GM23338 (cell line): Measurements from ENCODE around the gene C20orf141. TPM values are rescaled to one million over a fixed set of nuclear protein-coding genes. Genes with fewer than 3 reads are reported as not detected.

Experiments used
- ATAC-seq: fragments of 200-7000 bp; cut with Tn5 transposase; 3 replicates; pipeline ENCODE4 v1.9.1; 2020
- DNase-seq: peaks from one replicate; pipeline ENCODE4 v3.0.0-alpha.2; 2015; ENCODE audit warnings: low spot score
- H2AFZ ChIP-seq: fragments of 200-600 bp; sonication (generic); 2 replicates; pipeline ENCODE4 v1.8.0; 2016; ENCODE audit warnings: antibody characterized with exemption, mild to moderate bottlenecking, moderate library complexity
- H3F3A ChIP-seq: fragments of 200-600 bp; sonication (generic); replicated peaks from 2 replicates; pipeline ENCODE4 v1.8.0; 2017; ENCODE audit warnings: antibody characterized with exemption, mixed run types, low read depth
- H3K27ac ChIP-seq: fragments of 200-600 bp; sonication (generic); 2 replicates; pipeline ENCODE4 v1.6.1; 2016; ENCODE audit warnings: low read depth
- H3K27me3 ChIP-seq: fragments of 200-600 bp; sonication (generic); 2 replicates; pipeline ENCODE4 v1.8.0; 2016; ENCODE audit warnings: mild to moderate bottlenecking, mixed run types, moderate library complexity; ENCODE audit not compliant: insufficient read depth
- H3K36me3 ChIP-seq: fragments of 200-600 bp; sonication (generic); 2 replicates; pipeline ENCODE4 v1.8.0; 2016; ENCODE audit warnings: mild to moderate bottlenecking; ENCODE audit not compliant: insufficient read depth
- H3K4me1 ChIP-seq: fragments of 200-600 bp; sonication (generic); 2 replicates; pipeline ENCODE4 v1.8.0; 2016; ENCODE audit warnings: mild to moderate bottlenecking, moderate library complexity; ENCODE audit not compliant: insufficient read depth
- H3K4me2 ChIP-seq: fragments of 200-600 bp; sonication (generic); 2 replicates; pipeline ENCODE4 v1.7.1; 2017; ENCODE audit warnings: mixed run types
- H3K4me3 ChIP-seq: fragments of 200-600 bp; sonication (generic); 2 replicates; pipeline ENCODE4 v1.6.1; 2016; ENCODE audit warnings: mixed run types
- H3K79me2 ChIP-seq: fragments of 200-600 bp; sonication (generic); replicated peaks from 2 replicates; pipeline ENCODE4 v1.8.0; 2017; ENCODE audit warnings: mild to moderate bottlenecking; ENCODE audit not compliant: insufficient read depth
- H3K9me2 ChIP-seq: fragments of 200-600 bp; sonication (generic); 2 replicates; pipeline ENCODE4 v1.8.0; 2017; ENCODE audit not compliant: insufficient read depth
- H4K20me1 ChIP-seq: fragments of 200-600 bp; sonication (generic); replicated peaks from 2 replicates; pipeline ENCODE4 v1.8.0; 2017; ENCODE audit warnings: mild to moderate bottlenecking; ENCODE audit not compliant: insufficient read depth
- H3K27ac Mint-ChIP-seq: 2 replicates; pipeline ENCODE4 v1.8.0; 2020; ENCODE audit warnings: inconsistent platforms, mild to moderate bottlenecking, moderate library complexity, mixed read lengths
- H3K27me3 Mint-ChIP-seq: 3 replicates; pipeline ENCODE4 v1.8.0; 2022; ENCODE audit warnings: low read depth, mild to moderate bottlenecking, moderate library complexity, mixed read lengths, inconsistent platforms; ENCODE audit not compliant: insufficient read depth, poor library complexity
- H3K36me3 Mint-ChIP-seq: 3 replicates; pipeline ENCODE4 v1.8.0; 2021; ENCODE audit warnings: low read depth, mild to moderate bottlenecking, inconsistent platforms, moderate library complexity, mixed read lengths
- H3K4me1 Mint-ChIP-seq: 3 replicates; pipeline ENCODE4 v1.8.0; 2020; ENCODE audit warnings: mild to moderate bottlenecking, inconsistent platforms, mixed read lengths
- H3K4me3 Mint-ChIP-seq: 3 replicates; pipeline ENCODE4 v1.8.0; 2021; ENCODE audit warnings: moderate library complexity, mild to moderate bottlenecking, inconsistent platforms, mixed read lengths
- H3K9me3 Mint-ChIP-seq: 3 replicates; pipeline ENCODE4 v1.8.0; 2020; ENCODE audit warnings: moderate library complexity, mild to moderate bottlenecking, inconsistent platforms, mixed read lengths
- CREB1 ChIP-seq: fragments of 250-450 bp; sonication (Bioruptor Pico); IDR thresholded peaks from 2 replicates; pipeline ENCODE4 v1.5.0; 2020; ENCODE audit warnings: low read depth, mild to moderate bottlenecking, moderate library complexity
- EZH2 ChIP-seq: fragments of 200-600 bp; sonication (generic); IDR thresholded peaks from one replicate; pipeline ENCODE4 v1.8.0; 2017; ENCODE audit warnings: antibody characterized with exemption, mild to moderate bottlenecking, low read depth; ENCODE audit not compliant: unreplicated experiment
- NANOG ChIP-seq: IDR thresholded peaks from 2 replicates; pipeline ENCODE4 v1.6.1; 2016; ENCODE audit warnings: antibody characterized with exemption, borderline replicate concordance
- POLR2AphosphoS5 ChIP-seq: IDR thresholded peaks from 2 replicates; pipeline ENCODE4 v1.6.1; 2016; ENCODE audit warnings: antibody characterized with exemption, low read depth
- STAT1 ChIP-seq: IDR thresholded peaks from one replicate; pipeline ENCODE4 v1.6.1; 2016; ENCODE audit warnings: antibody characterized with exemption; ENCODE audit not compliant: unreplicated experiment
- ZNF114 ChIP-seq: fragments of 250-450 bp; sonication (Bioruptor Pico); IDR thresholded peaks from 2 replicates; pipeline ENCODE4 v1.5.0; 2020; ENCODE audit warnings: mild to moderate bottlenecking, moderate library complexity
- ZNF331 ChIP-seq: fragments of 250-450 bp; sonication (Bioruptor Pico); IDR thresholded peaks from 2 replicates; pipeline ENCODE4 v1.5.0; 2020; ENCODE audit warnings: low read depth, mild to moderate bottlenecking, moderate library complexity
- polyA plus RNA-seq: library from polyadenylated mRNA; unstranded; fragments of >200 nt; fragmentation: Nextera tagmentation; extraction: Ambion mirVana; gene quantifications from 2 replicates; pipeline ENCODE4 v1.2.1, GENCODE V29; 2016
- total RNA-seq: library from RNA; depleted of rRNA; stranded (reverse); fragments of >200 nt; shearing (Covaris generic); gene quantifications from 2 replicates; pipeline ENCODE4 v1.2.3, GENCODE V29; 2014
- TF ChIP-seq, protein P1 (sequence below): fragments of 250-450 bp; sonication (Bioruptor Pico); IDR thresholded peaks from 2 replicates; pipeline ENCODE4 v1.5.0; 2020; ENCODE audit warnings: mild to moderate bottlenecking, moderate library complexity
- TF ChIP-seq, protein P2 (sequence below), 2 experiments: fragments of 200-600 bp in 1 of 2; sonication (generic) in 1 of 2; conservative IDR thresholded peaks; 2 replicates each; pipeline versions ENCODE4 v1.5.1 to v1.6.1; 2016 to 2017; ENCODE audit warnings: antibody characterized with exemption in 2 of 2, low read depth in 2 of 2, mild to moderate bottlenecking in 2 of 2, moderate library complexity in 1 of 2
- TF ChIP-seq, protein P3 (sequence below): IDR thresholded peaks from one replicate; pipeline ENCODE4 v1.6.1; 2018; ENCODE audit warnings: antibody characterized with exemption; ENCODE audit not compliant: unreplicated experiment

Gene C20orf141
- total and polyA plus RNA-seq, 2 experiments from 2014 or later: not detected

DNA sequence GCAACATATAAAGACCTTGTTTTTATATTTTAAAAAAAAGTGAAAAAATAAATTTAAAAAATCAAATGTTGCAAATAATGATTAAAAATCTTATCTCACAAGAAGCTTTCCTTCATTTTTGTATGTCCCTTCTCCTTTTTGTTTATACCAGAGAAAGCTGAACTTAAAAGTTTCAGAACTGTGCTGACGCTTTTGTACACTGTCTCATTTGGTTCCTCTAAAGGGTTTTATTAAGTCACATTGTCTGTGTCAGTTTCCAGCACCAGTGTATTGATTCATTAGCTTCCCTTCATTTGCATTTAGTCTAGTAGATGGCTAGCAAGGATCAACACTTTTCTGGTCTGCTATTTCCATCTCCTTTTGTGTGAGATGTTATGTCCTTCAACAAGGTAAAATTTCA lies 19.0 kb downstream of the C20orf141 start (continued):
- no peak for TF ChIP-seq STAT1
- TF ChIP-seq ZNF331: no peak
- TF ChIP-seq POLR2AphosphoS5: no peak

DNA sequence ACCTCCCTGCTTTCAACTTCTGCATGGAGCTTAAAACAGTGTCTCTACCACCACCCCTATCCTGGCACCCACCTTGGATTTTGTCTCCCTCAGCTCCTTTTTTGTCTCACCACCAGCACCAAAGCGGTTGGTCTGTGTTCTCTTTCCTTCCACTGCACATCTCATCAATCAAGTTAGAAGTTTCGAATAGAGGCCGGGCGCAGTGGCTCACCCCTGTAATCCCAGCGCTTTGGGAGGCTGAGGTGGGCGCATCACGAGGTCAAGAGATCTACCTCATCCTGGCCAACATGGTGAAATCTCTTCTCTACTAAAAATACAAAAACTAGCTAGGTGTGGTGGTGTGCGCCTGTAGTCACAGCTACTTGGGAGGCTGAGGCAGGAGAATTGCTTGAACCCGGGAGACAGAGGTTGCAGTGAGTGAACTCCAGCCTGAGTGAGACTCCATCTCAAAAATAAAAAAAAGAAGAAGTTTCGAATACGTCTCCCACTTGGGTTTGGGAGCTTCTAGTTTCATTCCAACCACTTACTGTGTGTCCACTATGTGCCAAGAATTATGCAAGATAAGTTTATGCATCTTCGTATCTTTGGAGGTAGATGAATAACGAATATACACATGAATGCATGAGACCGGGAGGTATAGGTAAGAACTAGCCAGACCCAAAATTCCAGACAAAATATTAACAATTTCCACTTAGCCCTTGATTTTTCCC lies 19.8 kb downstream of the C20orf141 start:
- ATAC-seq: no peak
- Mint-ChIP-seq H3K27me3 (peaks cover 16% of the 10 kb centered on the region), H3K36me3 (peaks cover 3% of the 10 kb centered on the region), H3K27ac (no peak overlapping the region), H3K4me3 (no peak overlapping the region), H3K4me1 (peaks cover 2% of the 10 kb centered on the region; the same call in 2 of the 3 replicates), H3K9me3 (peaks cover 3% of the 10 kb centered on the region; the same call in 2 of the 3 replicates)
- Histone ChIP-seq H2AFZ (no peak overlapping the region), H4K20me1 (no peaks in the 10 kb centered on the region), H3K9me2 (no peaks in the 10 kb centered on the region), H3F3A (no peaks in the 10 kb centered on the region), H3K27ac (no peak overlapping the region), H3K79me2 (no peaks in the 10 kb centered on the region), H3K27me3 (peaks cover 6% of the 10 kb centered on the region), H3K36me3 (no peaks in the 10 kb centered on the region), H3K4me2 (no peak overlapping the region), H3K4me3 (no peak overlapping the region), H3K4me1 (no peaks in the 10 kb centered on the region)
- TF ChIP-seq CREB1 (CRISPR knock-in tag): no peak
- TF ChIP-seq ZNF331: no peak
- TF ChIP-seq ZNF114 (CRISPR knock-in tag): no peak
- TF ChIP-seq EZH2: no peak
- TF ChIP-seq NANOG: no peak
- TF ChIP-seq, protein P1, sequence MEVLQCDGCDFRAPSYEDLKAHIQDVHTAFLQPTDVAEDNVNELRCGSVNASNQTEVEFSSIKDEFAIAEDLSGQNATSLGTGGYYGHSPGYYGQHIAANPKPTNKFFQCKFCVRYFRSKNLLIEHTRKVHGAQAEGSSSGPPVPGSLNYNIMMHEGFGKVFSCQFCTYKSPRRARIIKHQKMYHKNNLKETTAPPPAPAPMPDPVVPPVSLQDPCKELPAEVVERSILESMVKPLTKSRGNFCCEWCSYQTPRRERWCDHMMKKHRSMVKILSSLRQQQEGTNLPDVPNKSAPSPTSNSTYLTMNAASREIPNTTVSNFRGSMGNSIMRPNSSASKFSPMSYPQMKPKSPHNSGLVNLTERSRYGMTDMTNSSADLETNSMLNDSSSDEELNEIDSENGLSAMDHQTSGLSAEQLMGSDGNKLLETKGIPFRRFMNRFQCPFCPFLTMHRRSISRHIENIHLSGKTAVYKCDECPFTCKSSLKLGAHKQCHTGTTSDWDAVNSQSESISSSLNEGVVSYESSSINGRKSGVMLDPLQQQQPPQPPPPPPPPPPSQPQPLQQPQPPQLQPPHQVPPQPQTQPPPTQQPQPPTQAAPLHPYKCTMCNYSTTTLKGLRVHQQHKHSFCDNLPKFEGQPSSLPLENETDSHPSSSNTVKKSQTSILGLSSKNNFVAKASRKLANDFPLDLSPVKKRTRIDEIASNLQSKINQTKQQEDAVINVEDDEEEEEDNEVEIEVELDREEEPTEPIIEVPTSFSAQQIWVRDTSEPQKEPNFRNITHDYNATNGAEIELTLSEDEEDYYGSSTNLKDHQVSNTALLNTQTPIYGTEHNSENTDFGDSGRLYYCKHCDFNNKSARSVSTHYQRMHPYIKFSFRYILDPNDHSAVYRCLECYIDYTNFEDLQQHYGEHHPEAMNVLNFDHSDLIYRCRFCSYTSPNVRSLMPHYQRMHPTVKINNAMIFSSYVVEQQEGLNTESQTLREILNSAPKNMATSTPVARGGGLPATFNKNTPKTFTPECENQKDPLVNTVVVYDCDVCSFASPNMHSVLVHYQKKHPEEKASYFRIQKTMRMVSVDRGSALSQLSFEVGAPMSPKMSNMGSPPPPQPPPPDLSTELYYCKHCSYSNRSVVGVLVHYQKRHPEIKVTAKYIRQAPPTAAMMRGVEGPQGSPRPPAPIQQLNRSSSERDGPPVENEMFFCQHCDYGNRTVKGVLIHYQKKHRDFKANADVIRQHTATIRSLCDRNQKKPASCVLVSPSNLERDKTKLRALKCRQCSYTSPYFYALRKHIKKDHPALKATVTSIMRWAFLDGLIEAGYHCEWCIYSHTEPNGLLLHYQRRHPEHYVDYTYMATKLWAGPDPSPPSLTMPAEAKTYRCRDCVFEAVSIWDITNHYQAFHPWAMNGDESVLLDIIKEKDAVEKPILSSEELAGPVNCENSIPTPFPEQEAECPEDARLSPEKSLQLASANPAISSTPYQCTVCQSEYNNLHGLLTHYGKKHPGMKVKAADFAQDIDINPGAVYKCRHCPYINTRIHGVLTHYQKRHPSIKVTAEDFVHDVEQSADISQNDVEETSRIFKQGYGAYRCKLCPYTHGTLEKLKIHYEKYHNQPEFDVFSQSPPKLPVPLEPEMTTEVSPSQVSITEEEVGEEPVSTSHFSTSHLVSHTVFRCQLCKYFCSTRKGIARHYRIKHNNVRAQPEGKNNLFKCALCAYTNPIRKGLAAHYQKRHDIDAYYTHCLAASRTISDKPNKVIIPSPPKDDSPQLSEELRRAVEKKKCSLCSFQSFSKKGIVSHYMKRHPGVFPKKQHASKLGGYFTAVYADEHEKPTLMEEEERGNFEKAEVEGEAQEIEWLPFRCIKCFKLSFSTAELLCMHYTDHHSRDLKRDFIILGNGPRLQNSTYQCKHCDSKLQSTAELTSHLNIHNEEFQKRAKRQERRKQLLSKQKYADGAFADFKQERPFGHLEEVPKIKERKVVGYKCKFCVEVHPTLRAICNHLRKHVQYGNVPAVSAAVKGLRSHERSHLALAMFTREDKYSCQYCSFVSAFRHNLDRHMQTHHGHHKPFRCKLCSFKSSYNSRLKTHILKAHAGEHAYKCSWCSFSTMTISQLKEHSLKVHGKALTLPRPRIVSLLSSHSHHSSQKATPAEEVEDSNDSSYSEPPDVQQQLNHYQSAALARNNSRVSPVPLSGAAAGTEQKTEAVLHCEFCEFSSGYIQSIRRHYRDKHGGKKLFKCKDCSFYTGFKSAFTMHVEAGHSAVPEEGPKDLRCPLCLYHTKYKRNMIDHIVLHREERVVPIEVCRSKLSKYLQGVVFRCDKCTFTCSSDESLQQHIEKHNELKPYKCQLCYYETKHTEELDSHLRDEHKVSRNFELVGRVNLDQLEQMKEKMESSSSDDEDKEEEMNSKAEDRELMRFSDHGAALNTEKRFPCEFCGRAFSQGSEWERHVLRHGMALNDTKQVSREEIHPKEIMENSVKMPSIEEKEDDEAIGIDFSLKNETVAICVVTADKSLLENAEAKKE: no peak
- TF ChIP-seq, protein P2, sequence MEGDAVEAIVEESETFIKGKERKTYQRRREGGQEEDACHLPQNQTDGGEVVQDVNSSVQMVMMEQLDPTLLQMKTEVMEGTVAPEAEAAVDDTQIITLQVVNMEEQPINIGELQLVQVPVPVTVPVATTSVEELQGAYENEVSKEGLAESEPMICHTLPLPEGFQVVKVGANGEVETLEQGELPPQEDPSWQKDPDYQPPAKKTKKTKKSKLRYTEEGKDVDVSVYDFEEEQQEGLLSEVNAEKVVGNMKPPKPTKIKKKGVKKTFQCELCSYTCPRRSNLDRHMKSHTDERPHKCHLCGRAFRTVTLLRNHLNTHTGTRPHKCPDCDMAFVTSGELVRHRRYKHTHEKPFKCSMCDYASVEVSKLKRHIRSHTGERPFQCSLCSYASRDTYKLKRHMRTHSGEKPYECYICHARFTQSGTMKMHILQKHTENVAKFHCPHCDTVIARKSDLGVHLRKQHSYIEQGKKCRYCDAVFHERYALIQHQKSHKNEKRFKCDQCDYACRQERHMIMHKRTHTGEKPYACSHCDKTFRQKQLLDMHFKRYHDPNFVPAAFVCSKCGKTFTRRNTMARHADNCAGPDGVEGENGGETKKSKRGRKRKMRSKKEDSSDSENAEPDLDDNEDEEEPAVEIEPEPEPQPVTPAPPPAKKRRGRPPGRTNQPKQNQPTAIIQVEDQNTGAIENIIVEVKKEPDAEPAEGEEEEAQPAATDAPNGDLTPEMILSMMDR (conservative IDR thresholded peaks at IDR 0.05; ENCODE audit: low read depth in 2 of 2): no peak
- TF ChIP-seq, protein P3, sequence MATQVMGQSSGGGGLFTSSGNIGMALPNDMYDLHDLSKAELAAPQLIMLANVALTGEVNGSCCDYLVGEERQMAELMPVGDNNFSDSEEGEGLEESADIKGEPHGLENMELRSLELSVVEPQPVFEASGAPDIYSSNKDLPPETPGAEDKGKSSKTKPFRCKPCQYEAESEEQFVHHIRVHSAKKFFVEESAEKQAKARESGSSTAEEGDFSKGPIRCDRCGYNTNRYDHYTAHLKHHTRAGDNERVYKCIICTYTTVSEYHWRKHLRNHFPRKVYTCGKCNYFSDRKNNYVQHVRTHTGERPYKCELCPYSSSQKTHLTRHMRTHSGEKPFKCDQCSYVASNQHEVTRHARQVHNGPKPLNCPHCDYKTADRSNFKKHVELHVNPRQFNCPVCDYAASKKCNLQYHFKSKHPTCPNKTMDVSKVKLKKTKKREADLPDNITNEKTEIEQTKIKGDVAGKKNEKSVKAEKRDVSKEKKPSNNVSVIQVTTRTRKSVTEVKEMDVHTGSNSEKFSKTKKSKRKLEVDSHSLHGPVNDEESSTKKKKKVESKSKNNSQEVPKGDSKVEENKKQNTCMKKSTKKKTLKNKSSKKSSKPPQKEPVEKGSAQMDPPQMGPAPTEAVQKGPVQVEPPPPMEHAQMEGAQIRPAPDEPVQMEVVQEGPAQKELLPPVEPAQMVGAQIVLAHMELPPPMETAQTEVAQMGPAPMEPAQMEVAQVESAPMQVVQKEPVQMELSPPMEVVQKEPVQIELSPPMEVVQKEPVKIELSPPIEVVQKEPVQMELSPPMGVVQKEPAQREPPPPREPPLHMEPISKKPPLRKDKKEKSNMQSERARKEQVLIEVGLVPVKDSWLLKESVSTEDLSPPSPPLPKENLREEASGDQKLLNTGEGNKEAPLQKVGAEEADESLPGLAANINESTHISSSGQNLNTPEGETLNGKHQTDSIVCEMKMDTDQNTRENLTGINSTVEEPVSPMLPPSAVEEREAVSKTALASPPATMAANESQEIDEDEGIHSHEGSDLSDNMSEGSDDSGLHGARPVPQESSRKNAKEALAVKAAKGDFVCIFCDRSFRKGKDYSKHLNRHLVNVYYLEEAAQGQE: no peak
- TF ChIP-seq STAT1: no peak
- no peak for DNase-seq
